ENCODE measurements around the gene CYP26B1.
"Not testable (repeated sequence)": the region's sequence is repeated elsewhere in the genome, so short reads cannot be mapped to it uniquely, and the experiment has no call there.

Gene CYP26B1

GRCh38 chr2:72089028-72089427, 58.6 kb downstream of the CYP26B1 start:
- no peak for DNase-seq
- no peaks in the 10 kb centered on the region for H3K27me3 ChIP-seq (replicated peaks in 2 of 5; ENCODE audit: control insufficient read depth in 4 of 5, insufficient read depth in 5 of 5, low read length in 4 of 5)
- H3K4me3 ChIP-seq (ENCODE audit: control insufficient read depth in 1 of 7, extremely low read depth in 1 of 7, insufficient read depth in 4 of 7, low read depth in 2 of 7, low read length in 6 of 7), result no peak overlapping the region
- H3K9me3 ChIP-seq (ENCODE audit: control extremely low read depth in 1 of 5, control insufficient read depth in 4 of 5, insufficient read depth in 2 of 5, low read depth in 1 of 5, low read length in 4 of 5), result no peaks in the 10 kb centered on the region
- CTCF ChIA-PET, result no interaction called here
- WGBS (ENCODE audit: insufficient coverage), result 75% methylated on average over 3 of the region's 4 CpGs
- no peaks in the 10 kb centered on the region for H3K4me1 ChIP-seq (ENCODE audit: control extremely low read depth in 1 of 4, control insufficient read depth in 4 of 4, insufficient read depth in 4 of 4, low read length in 3 of 4)
- H3K36me3 ChIP-seq (ENCODE audit: control insufficient read depth in 4 of 4, insufficient read depth in 4 of 4, low read length in 3 of 4), result no peaks in the 10 kb centered on the region
- POLR2A ChIA-PET, result no interaction called here
- H3K27ac ChIP-seq (ENCODE audit: insufficient read depth in 1 of 2, low read depth in 1 of 2, low read length in 2 of 2, poor library complexity in 1 of 2, severe bottlenecking in 2 of 2), result no peak overlapping the region

GRCh38 chr2:72086871-72087633, 60.6 kb downstream of the CYP26B1 start:
- DNase-seq; H3K27me3 ChIP-seq (replicated peaks in 2 of 5; ENCODE audit: control insufficient read depth in 4 of 5, insufficient read depth in 5 of 5, low read length in 4 of 5); H3K4me3 ChIP-seq (ENCODE audit: control insufficient read depth in 1 of 7, extremely low read depth in 1 of 7, insufficient read depth in 4 of 7, low read depth in 2 of 7, low read length in 6 of 7); H3K36me3 ChIP-seq (ENCODE audit: control insufficient read depth in 4 of 4, insufficient read depth in 4 of 4, low read length in 3 of 4); H3K27ac ChIP-seq (ENCODE audit: insufficient read depth in 1 of 2, low read depth in 1 of 2, low read length in 2 of 2, poor library complexity in 1 of 2, severe bottlenecking in 2 of 2); POLR2A ChIA-PET; H3K9me3 ChIP-seq (ENCODE audit: control extremely low read depth in 1 of 5, control insufficient read depth in 4 of 5, insufficient read depth in 2 of 5, low read depth in 1 of 5, low read length in 4 of 5); H3K4me1 ChIP-seq (ENCODE audit: control extremely low read depth in 1 of 4, control insufficient read depth in 4 of 4, insufficient read depth in 4 of 4, low read length in 3 of 4); CTCF ChIA-PET: not testable (repeated sequence)
- whole genome bisulfite sequencing (ENCODE audit: insufficient coverage), result 95% methylated on average over 21 of the region's 41 CpGs

GRCh38 chr2:72085513-72085912, 62.1 kb downstream of the CYP26B1 start:
- whole genome bisulfite sequencing (ENCODE audit: insufficient coverage), result 80% methylated on average over 1 of the region's 2 CpGs
- no peaks in the 10 kb centered on the region for H3K4me1 ChIP-seq (ENCODE audit: control extremely low read depth in 1 of 4, control insufficient read depth in 4 of 4, insufficient read depth in 4 of 4, low read length in 3 of 4)
- H3K36me3 ChIP-seq (ENCODE audit: control insufficient read depth in 4 of 4, insufficient read depth in 4 of 4, low read length in 3 of 4), result no peaks in the 10 kb centered on the region
- DNase-seq, result no peak
- ChIA-PET CTCF (no interaction called here), POLR2A (no interaction called here)
- H3K27me3 ChIP-seq (replicated peaks in 2 of 5; ENCODE audit: control insufficient read depth in 4 of 5, insufficient read depth in 5 of 5, low read length in 4 of 5), result no peaks in the 10 kb centered on the region
- H3K4me3 ChIP-seq (ENCODE audit: control insufficient read depth in 1 of 7, extremely low read depth in 1 of 7, insufficient read depth in 4 of 7, low read depth in 2 of 7, low read length in 6 of 7), result no peak overlapping the region
- no peak overlapping the region for H3K27ac ChIP-seq (ENCODE audit: insufficient read depth in 1 of 2, low read depth in 1 of 2, low read length in 2 of 2, poor library complexity in 1 of 2, severe bottlenecking in 2 of 2)
- no peaks in the 10 kb centered on the region for H3K9me3 ChIP-seq (ENCODE audit: control extremely low read depth in 1 of 5, control insufficient read depth in 4 of 5, insufficient read depth in 2 of 5, low read depth in 1 of 5, low read length in 4 of 5)

GRCh38 chr2:72085036-72085435, 62.6 kb downstream of the CYP26B1 start:
- POLR2A ChIA-PET, result no interaction called here
- WGBS (ENCODE audit: insufficient coverage), result 94% methylated on average over 8 of the region's 10 CpGs

GRCh38 chr2:72084584-72084976, 63.1 kb downstream of the CYP26B1 start:
- H3K36me3 ChIP-seq (ENCODE audit: control insufficient read depth in 4 of 4, insufficient read depth in 4 of 4, low read length in 3 of 4), result no peaks in the 10 kb centered on the region
- no peaks in the 10 kb centered on the region for H3K4me1 ChIP-seq (ENCODE audit: control extremely low read depth in 1 of 4, control insufficient read depth in 4 of 4, insufficient read depth in 4 of 4, low read length in 3 of 4)
- 91% methylated on average over 6 of the region's 6 CpGs for WGBS (ENCODE audit: insufficient coverage)
- H3K27me3 ChIP-seq (replicated peaks in 2 of 5; ENCODE audit: control insufficient read depth in 4 of 5, insufficient read depth in 5 of 5, low read length in 4 of 5), result no peaks in the 10 kb centered on the region
- no peaks in the 10 kb centered on the region for H3K9me3 ChIP-seq (ENCODE audit: control extremely low read depth in 1 of 5, control insufficient read depth in 4 of 5, insufficient read depth in 2 of 5, low read depth in 1 of 5, low read length in 4 of 5)
- H3K27ac ChIP-seq (ENCODE audit: insufficient read depth in 1 of 2, low read depth in 1 of 2, low read length in 2 of 2, poor library complexity in 1 of 2, severe bottlenecking in 2 of 2), result no peak overlapping the region
- ChIA-PET CTCF (interaction anchor here (1.0 kb wide), 1 partner anchor 37 kb away, joined by 4 read pairs; no protein-coding TSS in a partner anchor), POLR2A (no interaction called here)
- H3K4me3 ChIP-seq (ENCODE audit: control insufficient read depth in 1 of 7, extremely low read depth in 1 of 7, insufficient read depth in 4 of 7, low read depth in 2 of 7, low read length in 6 of 7), result no peak overlapping the region
- DNase-seq, result no peak

More at GRCh38 chr2:72085036-72085435, 62.6 kb downstream of the CYP26B1 start:
- Histone ChIP-seq H3K36me3 (ENCODE audit: control insufficient read depth in 4 of 4, insufficient read depth in 4 of 4, low read length in 3 of 4) (no peaks in the 10 kb centered on the region), H3K27me3 (replicated peaks in 2 of 5; ENCODE audit: control insufficient read depth in 4 of 5, insufficient read depth in 5 of 5, low read length in 4 of 5) (no peaks in the 10 kb centered on the region), H3K9me3 (ENCODE audit: control extremely low read depth in 1 of 5, control insufficient read depth in 4 of 5, insufficient read depth in 2 of 5, low read depth in 1 of 5, low read length in 4 of 5) (no peaks in the 10 kb centered on the region), H3K27ac (ENCODE audit: insufficient read depth in 1 of 2, low read depth in 1 of 2, low read length in 2 of 2, poor library complexity in 1 of 2, severe bottlenecking in 2 of 2) (no peak overlapping the region), H3K4me3 (ENCODE audit: control insufficient read depth in 1 of 7, extremely low read depth in 1 of 7, insufficient read depth in 4 of 7, low read depth in 2 of 7, low read length in 6 of 7) (no peak overlapping the region), H3K4me1 (ENCODE audit: control extremely low read depth in 1 of 4, control insufficient read depth in 4 of 4, insufficient read depth in 4 of 4, low read length in 3 of 4) (no peaks in the 10 kb centered on the region)
- CTCF ChIA-PET, result interaction anchor here (1.0 kb wide), 1 partner anchor 37 kb away, joined by 4 read pairs; no protein-coding TSS in a partner anchor
- no peak for DNase-seq

- DNase-seq, result no peak
- Histone ChIP-seq H3K27me3 (replicated peaks in 2 of 5; ENCODE audit: control insufficient read depth in 4 of 5, insufficient read depth in 5 of 5, low read length in 4 of 5) (no peaks in the 10 kb centered on the region), H3K27ac (ENCODE audit: insufficient read depth in 1 of 2, low read depth in 1 of 2, low read length in 2 of 2, poor library complexity in 1 of 2, severe bottlenecking in 2 of 2) (no peak overlapping the region), H3K4me1 (ENCODE audit: control extremely low read depth in 1 of 4, control insufficient read depth in 4 of 4, insufficient read depth in 4 of 4, low read length in 3 of 4) (no peaks in the 10 kb centered on the region), H3K9me3 (ENCODE audit: control extremely low read depth in 1 of 5, control insufficient read depth in 4 of 5, insufficient read depth in 2 of 5, low read depth in 1 of 5, low read length in 4 of 5) (no peaks in the 10 kb centered on the region), H3K4me3 (ENCODE audit: control insufficient read depth in 1 of 7, extremely low read depth in 1 of 7, insufficient read depth in 4 of 7, low read depth in 2 of 7, low read length in 6 of 7) (no peak overlapping the region), H3K36me3 (ENCODE audit: control insufficient read depth in 4 of 4, insufficient read depth in 4 of 4, low read length in 3 of 4) (no peaks in the 10 kb centered on the region)
- POLR2A ChIA-PET, result no interaction called here
- CTCF ChIA-PET, result interaction anchor here (1.0 kb wide), 1 partner anchor 38 kb away, joined by 4 read pairs; no protein-coding TSS in a partner anchor
- WGBS (ENCODE audit: insufficient coverage), result 96% methylated on average over 21 of the region's 24 CpGs
These were observed 63.7 kb downstream of the CYP26B1 start for GRCh38 chr2:72083751-72084583.

GRCh38 chr2:72082887-72083286, 64.8 kb downstream of the CYP26B1 start:
- 96% methylated on average over 15 of the region's 17 CpGs for WGBS (ENCODE audit: insufficient coverage)
- Histone ChIP-seq H3K27me3 (replicated peaks in 2 of 5; ENCODE audit: control insufficient read depth in 4 of 5, insufficient read depth in 5 of 5, low read length in 4 of 5) (no peaks in the 10 kb centered on the region), H3K27ac (ENCODE audit: insufficient read depth in 1 of 2, low read depth in 1 of 2, low read length in 2 of 2, poor library complexity in 1 of 2, severe bottlenecking in 2 of 2) (no peak overlapping the region), H3K4me1 (ENCODE audit: control extremely low read depth in 1 of 4, control insufficient read depth in 4 of 4, insufficient read depth in 4 of 4, low read length in 3 of 4) (no peaks in the 10 kb centered on the region), H3K4me3 (ENCODE audit: control insufficient read depth in 1 of 7, extremely low read depth in 1 of 7, insufficient read depth in 4 of 7, low read depth in 2 of 7, low read length in 6 of 7) (no peak overlapping the region), H3K36me3 (ENCODE audit: control insufficient read depth in 4 of 4, insufficient read depth in 4 of 4, low read length in 3 of 4) (no peaks in the 10 kb centered on the region), H3K9me3 (ENCODE audit: control extremely low read depth in 1 of 5, control insufficient read depth in 4 of 5, insufficient read depth in 2 of 5, low read depth in 1 of 5, low read length in 4 of 5) (no peaks in the 10 kb centered on the region)
- DNase-seq, result no peak
- POLR2A ChIA-PET, result no interaction called here
- CTCF ChIA-PET, result no interaction called here

All from common myeloid progenitor, CD34-positive (primary cell).